ENCODE data around the gene WIPI1. TPM values are rescaled to one million over a fixed set of nuclear protein-coding genes. Genes with fewer than 3 reads are reported as not detected.

The WIPI1 gene
- total and polyA plus RNA-seq, 9 of the 15 experiments (the other 6 are each of a cell fraction or from before 2014, with no cell fraction given), result 3.7 to 23.5 (median 11.8) TPM

DNA sequence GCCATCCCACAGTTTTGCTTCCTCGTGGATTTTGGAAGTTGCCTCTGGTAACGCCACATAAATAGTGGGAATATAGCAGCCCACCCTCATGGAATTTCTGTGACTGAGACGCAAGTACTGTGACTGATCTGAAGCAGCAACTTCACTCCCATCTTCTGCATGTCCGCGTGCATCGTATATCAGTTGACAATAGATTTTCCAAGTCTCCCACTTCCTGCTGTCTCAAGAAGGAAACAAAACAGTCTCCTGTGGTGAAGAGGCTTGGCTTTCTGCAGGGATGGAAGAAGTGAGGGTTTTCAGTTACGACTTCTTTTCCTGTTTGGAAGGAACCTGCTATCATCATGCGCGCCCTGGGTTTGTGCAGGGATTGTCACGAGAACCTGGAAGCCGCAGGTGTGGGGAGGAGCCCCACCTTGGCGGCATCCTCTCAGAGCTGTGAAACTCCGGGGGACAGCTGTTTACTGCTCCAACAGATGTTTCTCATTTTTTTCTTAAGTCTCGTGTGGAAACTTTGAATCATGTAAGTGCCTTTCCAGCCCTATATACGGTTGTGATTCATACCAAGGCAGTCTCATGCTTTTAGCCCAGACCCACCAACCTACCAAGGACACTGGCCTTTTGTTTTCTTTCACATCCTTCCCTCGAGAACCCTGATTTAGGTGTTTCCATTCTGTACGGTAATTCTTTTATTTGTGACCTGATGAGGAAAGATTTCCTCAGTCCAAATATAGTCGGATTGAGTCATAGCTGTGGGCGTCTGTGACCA, 57.5 kb downstream of the WIPI1 start:
- in situ Hi-C loops (cut with MboI) (no loop called here), intact Hi-C loops (cut with micrococcal nuclease) (loop anchor here (1.0 to 10.0 kb wide), 3 partner anchors 36 to 135 kb away; no protein-coding TSS in a partner anchor)
- Histone ChIP-seq H3K27ac (ENCODE audit: extremely low read depth, low read depth, low read length) (no peak overlapping the region), H3K4me1 (replicated peaks in 1 of 2; ENCODE audit: control insufficient read depth in 2 of 2, insufficient read depth in 2 of 2, low read length in 2 of 2) (0 out of 5 replicates have a peak, but pooled peaks cover 0 to 4% of the 10 kb centered on the region in 2 experiments), H4K20me1 (replicated peaks; ENCODE audit: control insufficient read depth, insufficient read depth, low read length) (no peaks in the 10 kb centered on the region), H2AFZ (ENCODE audit: low read depth, low read length) (no peak overlapping the region), H3K9me1 (ENCODE audit: control insufficient read depth, insufficient read depth, low read length) (no peaks in the 10 kb centered on the region), H3K27me3 (ENCODE audit: control insufficient read depth in 2 of 2, insufficient read depth in 2 of 2, low read length in 2 of 2) (peaks cover 15 to 41% of the 10 kb centered on the region in 2 experiments; a peak in 3 of 5 replicates), H3K79me2 (ENCODE audit: control insufficient read depth, insufficient read depth, low read length) (no peaks in the 10 kb centered on the region), H3K9ac (ENCODE audit: insufficient read depth in 1 of 2, low read depth in 2 of 2, low read length in 2 of 2) (no peak overlapping the region), H3K36me3 (ENCODE audit: control insufficient read depth, insufficient read depth, low read length) (no peaks in the 10 kb centered on the region), H3K4me2 (ENCODE audit: insufficient read depth, low read length) (no peak overlapping the region), H3K4me3 (no peak overlapping the region), H3K9me3 (replicated peaks; ENCODE audit: control insufficient read depth, insufficient read depth, low read depth, low read length) (no peaks in the 10 kb centered on the region)
- no peak for TF ChIP-seq HDAC2 (IDR thresholded peaks at IDR 0.05)
- TF ChIP-seq ZFP30 (CRISPR knock-in tag; IDR thresholded peaks at IDR 0.05; ENCODE audit: borderline replicate concordance), result no peak
- TF ChIP-seq ZNF583 (CRISPR knock-in tag; IDR thresholded peaks at IDR 0.05), result no peak
- TF ChIP-seq CBX5 (IDR thresholded peaks at IDR 0.05; ENCODE audit: borderline replicate concordance, low read depth), result no peak
- TF ChIP-seq ATF7 (IDR thresholded peaks at IDR 0.05), result no peak
- TF ChIP-seq ZKSCAN1 (IDR thresholded peaks at IDR 0.05; ENCODE audit: low read depth, low read length), result no peak
- no peak for TF ChIP-seq MCM5 (IDR thresholded peaks at IDR 0.05; ENCODE audit: low read depth)
- ChIA-PET CTCF (ENCODE audit: low intra/inter-chr PET ratio) (interaction anchor here (0.7 to 1.9 kb wide), 3 partner anchors 36 to 137 kb away, joined by 3 to 12 read pairs (median 3); no protein-coding TSS in a partner anchor), POLR2A (interaction anchor here (1.0 to 1.3 kb wide), 2 partner anchors 10 to 219 kb away, joined by 4 read pairs; no protein-coding TSS in a partner anchor)
- no TSS peak for BruUV-seq (replicated peaks)
- DNase-seq (ENCODE audit: extremely low read depth in 1 of 4, low spot score in 3 of 4), result no peak
- ATAC-seq, result no peak
- WGBS (ENCODE audit: insufficient coverage, low coverage, missing lambda C conversion rate), result 14% methylated on average over 18 of the region's 19 CpGs
- peak; percentile 23 for FAIRE-seq

All from K562 (cell line).